GM12801 (cell line): Measurements from ENCODE around the gene SDHB.

Experiments
- CTCF ChIP-seq: IDR thresholded peaks from one replicate; pipeline ENCODE4 v1.5.1; 2011; ENCODE audit warnings: control low read depth; ENCODE audit not compliant: insufficient read length; ENCODE audit errors: extremely low read depth

The SDHB gene

DNA sequence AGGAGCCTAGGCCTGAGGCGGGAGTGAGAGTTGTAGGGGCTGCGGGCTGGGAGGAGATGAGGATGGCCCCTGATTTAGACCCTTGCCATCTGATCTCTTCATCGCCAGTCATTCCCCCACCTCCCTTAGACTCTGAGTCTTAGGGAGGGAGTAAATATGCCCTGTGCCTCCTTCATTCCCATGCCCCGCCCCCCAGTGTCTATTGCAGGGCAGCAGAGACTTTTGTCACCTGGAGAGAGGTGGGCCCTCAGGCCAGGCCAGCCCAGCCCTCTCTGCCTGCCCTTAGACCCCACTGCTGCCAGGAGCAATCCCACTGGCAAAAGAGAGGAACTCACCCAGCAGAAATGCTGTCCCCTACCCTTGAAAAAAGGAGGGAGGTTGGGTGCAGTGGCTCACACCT is 70.2 kb downstream of the SDHB start:
- no peak for TF ChIP-seq CTCF

GRCh38 chr1:16982902-16983301 is 70.9 kb downstream of the SDHB start:
- no peak for TF ChIP-seq CTCF

- no peak for TF ChIP-seq CTCF
Measured at GRCh38 chr1:16981269-16981849, 72.5 kb downstream of the SDHB start.

- TF ChIP-seq CTCF = no peak
Measured at GRCh38 chr1:16980473-16981268, 73.2 kb downstream of the SDHB start, which contains the start of gene MFAP2. TSS of gene MFAP2 (minus strand) at chr1:16980620. CDS start at chr1:16978273, 2,347 bp downstream.

DNA sequence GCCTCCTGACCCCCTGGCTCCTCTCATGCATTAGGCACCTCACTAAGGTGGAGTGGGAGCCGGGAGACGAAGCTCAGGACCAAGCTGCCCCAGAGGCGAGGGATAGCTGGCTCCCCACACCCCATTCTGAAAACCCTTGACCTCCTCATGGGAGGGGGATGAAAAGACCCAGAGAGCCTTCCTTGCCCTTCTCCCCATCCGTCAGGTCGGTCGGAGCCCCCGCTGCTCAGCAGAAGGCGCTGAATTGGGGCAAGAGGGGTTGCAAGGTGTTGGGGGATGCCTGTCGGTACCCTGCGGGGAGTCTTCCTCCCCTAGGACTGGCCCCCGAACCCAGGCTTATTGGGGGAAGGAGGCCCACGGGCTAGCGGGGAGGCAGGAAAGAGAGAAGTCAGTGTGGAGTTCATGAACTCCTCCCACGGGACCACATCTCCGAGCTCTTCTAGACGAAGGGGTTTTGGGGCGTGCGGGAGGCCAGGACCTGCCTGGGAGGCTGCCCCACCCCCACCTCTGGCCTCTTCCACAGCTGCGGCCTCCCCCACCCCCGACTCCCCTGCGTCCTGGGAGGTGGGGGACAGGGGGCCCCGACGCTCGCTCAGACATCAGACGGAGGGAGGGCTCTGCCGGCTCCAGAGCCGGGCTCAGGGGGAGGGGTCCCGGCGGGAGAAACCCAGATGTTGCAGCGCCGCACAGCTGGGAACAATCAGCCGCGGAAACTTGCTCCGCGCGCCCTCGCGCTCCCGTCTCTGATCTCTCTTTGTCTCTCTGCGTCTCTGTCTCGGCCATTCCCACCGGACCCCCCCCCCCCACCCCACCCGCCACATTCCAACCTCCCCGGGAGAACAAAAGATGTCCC is 74.1 kb downstream of the SDHB start:
- TF ChIP-seq CTCF = no peak

DNA sequence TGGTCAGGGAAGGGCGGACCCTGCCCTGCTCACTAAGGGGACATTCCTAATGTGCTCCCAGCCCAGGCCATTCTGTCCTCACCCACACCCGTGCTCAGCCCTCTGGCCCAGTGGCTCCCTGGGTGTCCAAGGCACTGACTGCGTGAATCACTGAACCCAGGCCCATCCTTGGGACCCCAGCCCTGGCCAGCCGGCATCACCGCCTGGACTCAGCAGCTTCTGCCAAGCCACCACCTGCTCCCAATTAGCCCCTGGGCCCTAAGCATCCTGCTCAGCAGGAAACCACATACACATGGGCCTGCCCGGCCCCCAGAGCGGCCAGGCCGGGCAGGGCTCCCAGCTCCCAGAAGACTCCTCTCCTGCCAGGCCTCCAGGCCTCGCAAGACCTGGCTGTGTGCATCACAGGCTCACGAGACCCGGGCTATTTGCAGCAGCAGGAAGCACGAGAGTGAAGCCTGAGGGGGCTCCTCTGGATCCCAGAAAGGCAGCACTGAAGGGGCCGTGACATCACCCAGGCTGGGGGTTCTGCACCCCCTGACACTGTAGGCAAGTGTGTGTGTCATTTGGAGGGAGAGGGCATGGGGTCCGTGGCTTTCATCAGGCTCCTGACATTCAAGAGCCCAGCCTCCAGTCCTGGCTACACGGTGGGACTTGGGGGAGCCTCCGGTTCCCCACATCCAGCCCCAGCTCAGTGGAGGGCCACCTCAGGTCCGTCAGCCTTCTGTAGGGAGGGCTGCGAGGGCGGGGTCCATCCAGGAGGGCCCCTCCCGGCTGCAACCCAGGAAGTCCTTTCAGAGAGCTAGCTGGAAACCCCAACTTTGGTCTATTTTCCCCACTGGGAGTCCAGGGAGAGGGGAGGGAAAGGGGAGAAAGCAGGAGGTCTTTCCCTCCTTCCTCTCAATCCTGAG is 75.0 kb downstream of the SDHB start:
- TF ChIP-seq CTCF = no peak
